ENCODE measurements around the gene NAT9. TPM values are rescaled to one million over a fixed set of nuclear protein-coding genes. Genes with fewer than 3 reads are reported as not detected.

NAT9 gene, protein sequence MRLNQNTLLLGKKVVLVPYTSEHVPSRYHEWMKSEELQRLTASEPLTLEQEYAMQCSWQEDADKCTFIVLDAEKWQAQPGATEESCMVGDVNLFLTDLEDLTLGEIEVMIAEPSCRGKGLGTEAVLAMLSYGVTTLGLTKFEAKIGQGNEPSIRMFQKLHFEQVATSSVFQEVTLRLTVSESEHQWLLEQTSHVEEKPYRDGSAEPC
- 51.4 and 61.0 TPM in 2 replicates for total RNA-seq (2014; rRNA removed; shearing (Covaris generic))
- polyA plus RNA-seq (2015; cell fraction: cytosol; rRNA removed): 48.4 and 56.1 TPM in 2 replicates
- 741 and 874 TPM in 2 replicates for polyA plus RNA-seq (2015; cell fraction: nucleus; rRNA removed)

DNA sequence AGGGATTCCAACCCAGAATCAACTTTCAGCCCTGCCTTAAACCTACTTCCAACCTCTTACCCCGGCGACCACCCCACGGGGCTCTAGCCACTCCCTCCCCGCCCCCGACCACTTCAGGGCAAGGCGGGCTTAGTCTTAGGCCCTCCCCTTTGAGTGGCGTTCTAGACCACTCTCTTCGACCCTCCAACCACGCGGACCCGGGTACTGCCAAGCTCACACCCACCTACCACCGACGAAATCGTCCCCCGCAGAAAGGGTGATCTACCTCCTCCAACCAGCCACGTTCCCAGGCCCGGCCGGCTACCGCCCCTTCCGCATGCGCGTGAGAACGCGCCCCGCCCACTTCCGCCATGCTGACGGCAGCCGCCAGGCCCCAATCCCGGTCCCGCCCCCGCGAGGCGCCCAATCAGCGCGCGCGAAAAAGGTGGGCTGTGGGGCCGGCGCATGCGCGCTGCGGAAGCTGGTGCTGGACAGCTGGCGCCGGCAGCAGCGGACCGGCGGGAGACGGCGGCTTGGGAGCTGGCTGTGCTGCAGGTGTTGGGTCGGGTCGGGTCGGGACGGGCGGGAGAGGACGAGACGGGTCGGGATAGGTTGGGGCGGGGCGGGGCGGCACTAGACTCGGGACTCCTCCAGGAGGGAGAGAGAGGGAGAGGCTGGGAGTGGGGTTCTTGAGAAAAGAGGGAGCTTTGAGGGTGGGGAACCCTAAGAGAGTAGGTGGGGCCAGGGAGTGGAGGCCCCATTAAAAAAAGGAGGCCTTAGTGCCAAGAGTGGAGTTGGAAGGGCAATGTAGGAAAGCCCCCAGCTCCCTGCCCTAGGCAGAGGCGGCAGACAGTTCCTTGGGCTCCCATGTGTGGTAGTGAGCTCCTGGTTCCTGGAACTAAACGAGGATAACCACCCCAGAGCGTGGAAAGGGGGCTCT lies at the start of gene NAT9:
TSS of gene NAT9 (minus strand) at position 302 of the 919 bp plus-strand sequence. CDS start 647 bp downstream, outside the sequence.
- peak; percentile 98 for DNase-seq (ENCODE audit: low read depth, low spot score)
- in situ Hi-C loops (cut with HindIII; ENCODE audit: low pct_unique_long_range_greater_than_20kb, low sequenced_read_pairs): no loop called here

DNA sequence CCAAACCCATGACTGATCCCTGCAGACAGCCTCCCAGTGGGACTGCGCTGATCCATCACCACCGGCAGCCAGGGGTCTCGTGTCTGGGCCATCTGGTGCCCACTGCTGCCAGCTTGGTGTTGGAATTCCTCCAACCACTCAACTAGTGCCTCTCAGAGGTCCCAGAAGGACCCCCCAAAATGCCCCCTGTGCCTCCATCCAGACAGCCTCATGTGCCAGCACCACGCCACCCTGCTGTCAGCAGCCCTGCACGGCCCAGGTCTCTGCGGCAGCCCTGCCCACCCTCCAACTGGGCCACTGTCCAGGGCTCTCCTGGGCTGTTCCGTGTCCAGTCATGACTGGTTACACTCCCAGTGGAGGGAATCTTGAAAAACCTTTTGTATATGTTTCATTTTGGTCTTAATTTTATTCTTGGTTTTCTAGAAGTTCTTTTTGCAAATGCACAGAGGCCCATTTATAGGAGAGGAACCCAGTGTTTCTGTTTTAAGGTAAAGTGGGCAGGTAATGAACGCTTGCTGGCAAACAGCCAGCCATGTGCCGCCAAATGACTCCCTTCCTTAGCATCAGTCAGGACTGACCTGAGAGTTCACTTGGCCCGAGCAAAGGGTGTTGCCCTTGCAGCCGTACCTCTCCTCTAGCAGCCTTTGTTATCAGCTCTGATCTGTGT lies 48.9 kb upstream of the NAT9 start:
- in situ Hi-C loops (cut with HindIII; ENCODE audit: low pct_unique_long_range_greater_than_20kb, low sequenced_read_pairs): no loop called here
- DNase-seq (ENCODE audit: low read depth, low spot score): no peak

- DNase-seq (ENCODE audit: low read depth, low spot score): no peak
- in situ Hi-C loops (cut with HindIII; ENCODE audit: low pct_unique_long_range_greater_than_20kb, low sequenced_read_pairs): no loop called here
Observed at GRCh38 chr17:74822939-74823367, 46.8 kb upstream of the NAT9 start.

- in situ Hi-C loops (cut with HindIII; ENCODE audit: low pct_unique_long_range_greater_than_20kb, low sequenced_read_pairs): no loop called here
- DNase-seq (ENCODE audit: low read depth, low spot score): no peak
Observed at GRCh38 chr17:74822335-74822938, 46.3 kb upstream of the NAT9 start.

DNA sequence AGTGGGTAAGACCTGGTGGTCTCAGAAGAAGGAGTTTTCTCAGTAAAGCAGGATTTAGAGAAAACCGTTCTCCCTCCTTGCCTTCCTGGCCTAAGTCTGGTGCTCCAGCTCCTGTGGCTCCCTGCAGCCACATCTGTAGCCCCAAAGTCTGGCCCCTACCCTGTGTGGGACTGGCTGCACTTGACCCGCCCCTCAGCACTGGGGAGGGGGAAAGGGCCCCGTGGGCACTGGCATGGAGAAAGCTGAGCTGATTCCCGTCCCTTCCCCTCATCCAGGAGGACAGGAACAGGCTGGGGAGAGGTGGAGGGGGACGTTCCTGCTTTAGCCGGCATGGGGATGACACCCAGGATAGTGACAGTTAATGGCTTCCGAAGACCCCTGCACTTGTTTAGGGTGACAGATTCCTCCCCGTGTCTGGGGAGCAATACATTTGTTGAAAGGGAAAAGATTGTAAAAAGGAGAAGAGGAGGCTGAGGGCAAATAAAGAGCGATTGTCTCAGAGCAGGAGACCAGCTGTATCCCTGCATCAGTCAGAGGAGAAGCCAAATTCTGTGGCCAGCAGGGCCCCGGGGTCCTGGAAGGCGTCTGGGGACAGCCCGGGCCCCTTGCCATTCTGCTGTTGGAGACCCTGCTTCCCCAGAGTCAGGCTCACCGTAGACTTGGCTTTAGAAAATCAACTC lies 45.6 kb upstream of the NAT9 start:
- in situ Hi-C loops (cut with HindIII; ENCODE audit: low pct_unique_long_range_greater_than_20kb, low sequenced_read_pairs): no loop called here

GRCh38 chr17:74819801-74820436 lies 43.8 kb upstream of the NAT9 start:
- in situ Hi-C loops (cut with HindIII; ENCODE audit: low pct_unique_long_range_greater_than_20kb, low sequenced_read_pairs): no loop called here
- no peak for DNase-seq (ENCODE audit: low read depth, low spot score)

More for the DNA sequence above, 45.6 kb upstream of the NAT9 start:
- no peak for DNase-seq (ENCODE audit: low read depth, low spot score)

DNA sequence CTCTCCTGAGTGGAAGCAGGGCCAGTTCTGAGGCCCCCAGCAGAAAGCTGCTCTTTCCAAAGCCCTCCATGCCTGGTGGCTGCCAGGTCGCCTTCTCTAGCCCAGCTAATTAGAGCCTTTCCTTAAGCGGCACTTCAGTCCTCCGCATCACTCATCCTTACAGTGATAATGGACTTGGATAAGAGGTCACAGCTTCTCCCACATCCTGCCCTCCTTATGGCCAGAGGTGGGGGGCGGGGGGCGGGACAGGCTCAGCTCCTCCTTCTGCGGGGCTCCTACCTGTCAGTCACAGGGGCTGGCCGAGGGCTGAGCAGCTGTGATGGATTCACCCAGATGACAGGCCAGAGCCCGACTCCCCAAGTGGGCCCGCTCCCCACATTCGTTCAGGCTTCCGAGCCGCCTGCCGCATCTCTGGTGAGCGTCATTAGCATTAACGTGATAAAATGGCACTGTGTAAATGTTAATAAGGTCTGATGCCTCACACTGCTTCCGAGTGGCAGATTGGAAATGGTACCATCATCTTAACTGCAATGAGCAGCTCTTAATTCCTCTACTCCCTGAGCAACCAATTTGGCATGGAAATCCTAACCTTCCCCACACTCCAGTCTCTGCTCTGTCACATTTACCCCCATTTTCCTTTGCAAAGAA lies 42.3 kb upstream of the NAT9 start:
- in situ Hi-C loops (cut with HindIII; ENCODE audit: low pct_unique_long_range_greater_than_20kb, low sequenced_read_pairs): no loop called here
- DNase-seq (ENCODE audit: low read depth, low spot score): no peak

- in situ Hi-C loops (cut with HindIII; ENCODE audit: low pct_unique_long_range_greater_than_20kb, low sequenced_read_pairs): no loop called here
- DNase-seq (ENCODE audit: low read depth, low spot score): no peak
Observed at GRCh38 chr17:74816905-74817620, 40.9 kb upstream of the NAT9 start.

- DNase-seq (ENCODE audit: low read depth, low spot score): peak; percentile 56
- in situ Hi-C loops (cut with HindIII; ENCODE audit: low pct_unique_long_range_greater_than_20kb, low sequenced_read_pairs): no loop called here
Observed at GRCh38 chr17:74815550-74816370, 39.6 kb upstream of the NAT9 start.

DNA sequence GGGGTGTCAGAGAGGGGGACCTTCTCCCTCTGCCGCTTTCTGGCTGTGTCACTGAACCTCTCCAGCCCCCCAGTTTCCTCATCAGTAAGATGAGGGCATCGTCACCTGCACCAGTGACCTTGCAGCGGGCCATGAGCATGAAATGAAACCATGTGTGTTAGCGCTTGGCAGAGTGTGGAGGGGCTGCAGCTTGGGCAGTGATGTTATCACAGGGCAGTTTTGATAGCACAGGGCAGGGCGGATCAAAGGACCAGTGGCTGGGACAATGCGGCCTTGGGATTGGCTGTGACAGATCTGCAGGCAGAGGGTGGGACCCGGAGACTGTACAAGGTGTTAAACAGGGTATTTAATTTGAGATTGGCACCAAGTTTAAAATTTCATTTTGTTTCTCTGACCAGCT lies 38.9 kb upstream of the NAT9 start:
- DNase-seq (ENCODE audit: low read depth, low spot score): no peak
- in situ Hi-C loops (cut with HindIII; ENCODE audit: low pct_unique_long_range_greater_than_20kb, low sequenced_read_pairs): no loop called here

DNA sequence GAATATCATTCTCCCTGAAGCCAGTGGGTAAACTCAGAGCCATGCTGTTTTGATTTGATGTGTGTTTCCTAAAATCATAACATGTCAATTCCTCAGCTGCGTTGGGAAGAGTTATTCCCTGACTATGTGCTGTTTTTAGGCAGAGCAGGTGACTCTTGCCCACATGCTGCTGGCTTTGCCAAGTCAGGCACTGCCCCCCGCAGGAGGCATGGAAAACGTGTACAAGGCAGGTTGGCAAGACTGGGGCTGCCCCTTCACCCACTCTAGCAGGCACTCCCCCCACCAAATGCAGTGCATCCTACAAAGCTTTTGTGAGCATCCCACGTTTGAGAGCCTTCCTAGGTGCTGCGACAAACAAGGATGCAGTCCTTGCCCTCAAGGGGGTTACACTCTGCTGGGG lies 38.3 kb upstream of the NAT9 start:
- DNase-seq (ENCODE audit: low read depth, low spot score): peak; percentile 38
- in situ Hi-C loops (cut with HindIII; ENCODE audit: low pct_unique_long_range_greater_than_20kb, low sequenced_read_pairs): no loop called here

- no peak for DNase-seq (ENCODE audit: low read depth, low spot score)
- in situ Hi-C loops (cut with HindIII; ENCODE audit: low pct_unique_long_range_greater_than_20kb, low sequenced_read_pairs): no loop called here
Observed at GRCh38 chr17:74812109-74813009, 36.2 kb upstream of the NAT9 start.

DNA sequence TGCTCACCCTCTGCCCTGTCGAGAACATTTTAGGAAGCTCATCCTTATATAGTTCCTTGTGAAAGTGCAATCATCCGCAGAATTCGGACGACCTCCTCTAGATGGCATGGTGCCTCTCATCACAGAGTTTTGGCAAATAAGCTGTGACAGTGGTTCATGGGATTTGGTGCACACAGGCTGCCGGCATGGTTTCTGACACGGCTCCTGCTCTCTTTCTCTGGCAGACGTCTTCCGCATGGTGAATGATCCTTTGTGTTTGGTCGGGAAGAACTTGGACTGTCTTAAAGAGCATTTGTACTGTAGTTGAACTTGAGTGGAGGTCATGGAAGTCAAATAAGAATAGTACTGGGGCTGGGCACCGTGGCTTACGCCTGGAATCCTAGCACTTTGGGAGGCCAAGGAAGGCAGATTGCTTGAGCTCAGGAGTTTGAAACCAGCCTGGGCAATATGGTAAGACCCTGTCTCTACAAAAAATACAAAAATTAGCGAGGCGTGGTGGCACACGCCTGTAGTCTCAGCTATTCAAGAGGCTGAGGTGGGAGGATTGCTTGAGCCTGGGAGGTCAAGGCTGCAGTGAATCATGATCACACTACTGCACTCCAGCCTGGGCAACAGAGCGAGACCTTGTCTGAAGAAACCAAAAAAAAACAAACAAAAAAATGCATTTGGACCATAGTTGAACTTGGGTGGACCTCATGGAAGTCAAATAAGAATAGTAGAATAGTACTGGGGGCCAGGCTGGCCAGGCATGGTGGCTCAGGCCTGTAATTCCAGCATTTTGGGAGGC lies 34.7 kb upstream of the NAT9 start:
- DNase-seq (ENCODE audit: low read depth, low spot score): peak; percentile 90
- in situ Hi-C loops (cut with HindIII; ENCODE audit: low pct_unique_long_range_greater_than_20kb, low sequenced_read_pairs): no loop called here

Measured in SK-MEL-5 (cell line).